ENCODE data around the gene RASA2. TPM values are rescaled to one million over a fixed set of nuclear protein-coding genes. Genes with fewer than 3 reads are reported as not detected.

Gene RASA2
- total RNA-seq, 4 donors from 2014 or later, result 1.9 to 10.6 (median 4.5) TPM

DNA sequence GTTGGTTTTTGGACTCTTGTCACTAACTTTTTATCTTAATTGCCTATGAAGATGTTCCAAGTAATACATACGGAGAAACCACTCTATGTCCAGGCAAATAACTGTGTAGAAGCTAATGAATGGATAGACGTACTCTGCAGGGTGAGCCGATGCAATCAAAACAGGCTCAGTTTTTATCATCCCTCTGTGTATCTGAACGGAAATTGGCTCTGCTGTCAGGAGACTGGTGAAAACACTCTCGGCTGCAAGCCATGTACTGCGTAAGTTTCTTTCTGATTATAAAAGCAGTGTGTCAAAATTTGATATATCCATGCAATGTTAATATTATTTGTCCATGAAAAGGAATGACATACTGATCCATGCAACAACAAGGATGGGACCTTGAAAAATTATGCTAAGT is 121.6 kb downstream of the RASA2 start:
- DNase-seq (no peak), ATAC-seq (no peak)
- no peak overlapping the region for H3K27ac ChIP-seq
- H3K36me3 ChIP-seq, result peaks cover 0 to 41% of the 10 kb centered on the region in 2 donors
- intact Hi-C loops (cut with DNase I; ENCODE audit: low total_unique reads), result no loop called here
- no peak overlapping the region for H3K4me3 ChIP-seq
- in situ Hi-C loops (cut with MboI; ENCODE audit: low sequenced_read_pairs in 4 of 4), result no loop called here
- H3K9me3 ChIP-seq, result no peaks in the 10 kb centered on the region
- no peaks in the 10 kb centered on the region for H3K4me1 ChIP-seq
- no peak for TF ChIP-seq POLR2A (IDR thresholded peaks at IDR 0.05)
- TF ChIP-seq, protein P1, sequence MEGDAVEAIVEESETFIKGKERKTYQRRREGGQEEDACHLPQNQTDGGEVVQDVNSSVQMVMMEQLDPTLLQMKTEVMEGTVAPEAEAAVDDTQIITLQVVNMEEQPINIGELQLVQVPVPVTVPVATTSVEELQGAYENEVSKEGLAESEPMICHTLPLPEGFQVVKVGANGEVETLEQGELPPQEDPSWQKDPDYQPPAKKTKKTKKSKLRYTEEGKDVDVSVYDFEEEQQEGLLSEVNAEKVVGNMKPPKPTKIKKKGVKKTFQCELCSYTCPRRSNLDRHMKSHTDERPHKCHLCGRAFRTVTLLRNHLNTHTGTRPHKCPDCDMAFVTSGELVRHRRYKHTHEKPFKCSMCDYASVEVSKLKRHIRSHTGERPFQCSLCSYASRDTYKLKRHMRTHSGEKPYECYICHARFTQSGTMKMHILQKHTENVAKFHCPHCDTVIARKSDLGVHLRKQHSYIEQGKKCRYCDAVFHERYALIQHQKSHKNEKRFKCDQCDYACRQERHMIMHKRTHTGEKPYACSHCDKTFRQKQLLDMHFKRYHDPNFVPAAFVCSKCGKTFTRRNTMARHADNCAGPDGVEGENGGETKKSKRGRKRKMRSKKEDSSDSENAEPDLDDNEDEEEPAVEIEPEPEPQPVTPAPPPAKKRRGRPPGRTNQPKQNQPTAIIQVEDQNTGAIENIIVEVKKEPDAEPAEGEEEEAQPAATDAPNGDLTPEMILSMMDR (IDR thresholded peaks at IDR 0.05 in 4 of 5, conservative IDR thresholded peaks at IDR 0.05 in 1 of 5), result no peak
- no peaks in the 10 kb centered on the region for H3K27me3 ChIP-seq

DNA sequence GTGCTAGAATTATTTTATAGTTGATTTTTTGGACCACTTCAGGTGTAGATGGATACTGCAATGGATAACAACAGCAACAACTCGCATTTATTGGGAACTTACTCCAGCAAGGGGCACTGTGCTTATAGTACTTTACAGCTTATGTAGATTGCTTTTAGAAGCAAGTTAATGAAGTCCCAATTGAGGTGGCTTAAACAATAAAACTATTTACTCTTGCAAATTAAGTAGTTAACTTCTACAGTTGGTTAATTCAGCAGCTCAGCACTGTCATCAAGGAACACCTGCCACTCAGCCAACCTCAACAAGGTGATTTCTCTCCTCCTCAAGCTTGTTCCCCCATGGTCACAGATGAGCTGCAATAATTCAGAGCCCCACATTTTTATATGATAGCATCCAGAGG is 124.1 kb downstream of the RASA2 start:
- H3K27me3 ChIP-seq, result no peaks in the 10 kb centered on the region
- peaks cover 0 to 41% of the 10 kb centered on the region in 2 donors for H3K36me3 ChIP-seq
- in situ Hi-C loops (cut with MboI; ENCODE audit: low sequenced_read_pairs in 4 of 4), result no loop called here
- ATAC-seq (no peak), DNase-seq (no peak)
- H3K4me3 ChIP-seq, result no peak overlapping the region
- H3K27ac ChIP-seq, result no peak overlapping the region
- H3K4me1 ChIP-seq, result no peaks in the 10 kb centered on the region
- TF ChIP-seq, protein P1 (IDR thresholded peaks at IDR 0.05 in 4 of 5, conservative IDR thresholded peaks at IDR 0.05 in 1 of 5), result no peak
- no peak for TF ChIP-seq POLR2A (IDR thresholded peaks at IDR 0.05)
- intact Hi-C loops (cut with DNase I; ENCODE audit: low total_unique reads), result no loop called here
- no peaks in the 10 kb centered on the region for H3K9me3 ChIP-seq

DNA sequence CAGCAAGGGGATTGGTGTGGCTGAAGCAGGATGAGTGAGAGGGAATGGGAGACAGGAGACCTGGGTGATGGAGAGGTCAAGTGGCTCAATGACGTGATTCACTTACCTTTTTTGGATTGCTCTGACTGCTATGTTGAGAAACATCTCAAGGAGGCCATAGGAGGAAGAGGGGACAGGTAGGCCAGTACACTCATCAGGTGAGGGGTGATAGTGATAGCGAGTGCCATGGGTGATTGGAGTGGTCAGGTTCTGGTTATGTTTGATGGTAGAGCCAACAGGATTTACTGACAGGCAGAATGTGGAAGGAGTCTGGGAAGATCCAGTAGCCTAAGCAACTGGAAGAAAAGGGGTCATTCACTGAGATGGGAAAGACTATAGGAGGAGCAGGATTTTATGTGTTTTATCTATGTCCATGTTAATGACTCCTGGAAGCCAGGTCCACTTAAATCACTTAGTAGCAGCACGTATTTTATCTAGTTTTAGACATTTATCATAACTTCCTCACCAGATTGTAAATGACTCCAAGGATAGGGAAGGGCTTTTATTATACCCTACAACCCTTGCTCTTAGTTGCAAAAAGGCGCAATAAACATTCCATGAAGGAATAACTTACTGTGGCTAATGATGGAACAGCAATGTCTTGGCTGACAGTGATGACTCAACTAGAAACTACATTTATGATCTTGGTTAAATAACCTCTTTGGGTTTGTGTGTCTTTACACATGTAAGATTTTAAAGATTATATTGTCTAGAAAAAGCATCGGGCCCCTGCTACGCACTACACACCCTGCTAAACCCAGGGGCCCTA is 131.5 kb downstream of the RASA2 start:
- TF ChIP-seq, protein P1 (IDR thresholded peaks at IDR 0.05 in 4 of 5, conservative IDR thresholded peaks at IDR 0.05 in 1 of 5), result no peak
- TF ChIP-seq POLR2A (IDR thresholded peaks at IDR 0.05), result no peak
- H3K9me3 ChIP-seq, result no peaks in the 10 kb centered on the region
- intact Hi-C loops (cut with DNase I; ENCODE audit: low total_unique reads), result no loop called here
- in situ Hi-C loops (cut with MboI; ENCODE audit: low sequenced_read_pairs in 4 of 4), result no loop called here
- H3K27ac ChIP-seq, result no peak overlapping the region
- H3K27me3 ChIP-seq, result no peaks in the 10 kb centered on the region
- H3K4me3 ChIP-seq, result no peak overlapping the region
- no peaks in the 10 kb centered on the region for H3K4me1 ChIP-seq
- no peak for DNase-seq
- ATAC-seq, result no peak
- H3K36me3 ChIP-seq, result peaks cover 0 to under 1% of the 10 kb centered on the region in 2 donors

DNA sequence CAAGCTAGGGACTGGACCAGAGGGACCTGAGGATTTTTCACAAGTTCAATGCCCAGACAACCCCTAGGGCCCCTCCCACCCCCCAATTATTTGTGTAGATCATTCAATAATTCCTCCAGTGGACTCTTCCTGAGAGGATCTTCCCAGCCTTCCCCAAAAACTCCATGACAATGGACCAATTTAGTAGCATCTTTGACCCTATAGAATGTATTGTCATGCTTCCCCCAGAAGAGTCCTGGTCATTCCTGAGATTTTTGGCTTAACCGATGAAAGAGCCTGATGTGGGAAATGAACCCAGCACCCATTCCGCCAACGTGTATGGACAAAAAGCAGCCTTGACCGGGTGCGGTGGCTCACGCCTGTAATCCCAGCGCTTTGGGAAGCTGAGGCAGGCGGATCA is 132.1 kb downstream of the RASA2 start:
- DNase-seq, result no peak
- no peaks in the 10 kb centered on the region for H3K4me1 ChIP-seq
- no peaks in the 10 kb centered on the region for H3K27me3 ChIP-seq
- no peaks in the 10 kb centered on the region for H3K9me3 ChIP-seq
- no peaks in the 10 kb centered on the region for H3K36me3 ChIP-seq
- intact Hi-C loops (cut with DNase I; ENCODE audit: low total_unique reads) (no loop called here), in situ Hi-C loops (cut with MboI; ENCODE audit: low sequenced_read_pairs in 4 of 4) (no loop called here)
- no peak for ATAC-seq
- no peak overlapping the region for H3K4me3 ChIP-seq
- no peak overlapping the region for H3K27ac ChIP-seq
- TF ChIP-seq, protein P1 (IDR thresholded peaks at IDR 0.05 in 4 of 5, conservative IDR thresholded peaks at IDR 0.05 in 1 of 5), result no peak
